Measurements from ENCODE around the gene PHF2.

GRCh38 chr9:93668261-93668871 is 92.0 kb downstream of the PHF2 start:
- no peak for TF ChIP-seq PKNOX1 (IDR thresholded peaks at IDR 0.05)
- TF ChIP-seq ELF1 (tag; IDR thresholded peaks at IDR 0.05) = no peak
- TF ChIP-seq CEBPB (tag; IDR thresholded peaks at IDR 0.05) = no peak
- no peak for TF ChIP-seq SMC3 (conservative IDR thresholded peaks at IDR 0.05; ENCODE audit: insufficient read depth, low read depth, low read length)
- no peak for TF ChIP-seq ESRRA (IDR thresholded peaks at IDR 0.05; ENCODE audit: borderline replicate concordance, low read depth)
- no peak for TF ChIP-seq ZNF354B (CRISPR knock-in tag; IDR thresholded peaks at IDR 0.05)
- no peak for TF ChIP-seq ZNF408 (CRISPR knock-in tag; IDR thresholded peaks at IDR 0.05; ENCODE audit: low read depth)
- TF ChIP-seq MYBL2 (IDR thresholded peaks at IDR 0.05; ENCODE audit: low read depth) = no peak
- TF ChIP-seq MYBL2 (CRISPR knock-in tag; IDR thresholded peaks at IDR 0.05; ENCODE audit: borderline replicate concordance) = no peak
- peak; percentile 65 for TF ChIP-seq MTA2 (IDR thresholded peaks at IDR 0.05; ENCODE audit: low read depth)
- no peak for TF ChIP-seq MEF2A (IDR thresholded peaks at IDR 0.05; ENCODE audit: control insufficient read depth, low read depth, low read length)
- TF ChIP-seq FOXK2 (conservative IDR thresholded peaks at IDR 0.05 in 1 of 2, IDR thresholded peaks at IDR 0.05 in 1 of 2; ENCODE audit: low read depth in 2 of 2) = peak in 1 of 2 experiments; percentile 41; a peak in 1 of 4 replicates
- TF ChIP-seq ZNF780A (CRISPR knock-in tag; IDR thresholded peaks at IDR 0.05) = no peak
